Progenitor cell of endocrine pancreas (in vitro differentiated cells): ENCODE results near the gene PDXP. TPM values are rescaled to one million over a fixed set of nuclear protein-coding genes. Genes with fewer than 3 reads are reported as not detected.

ENCODE experiments used
- DNase-seq: peaks from one replicate; pipeline ENCODE4 v3.0.0; 2021; ENCODE audit warnings: low spot score; ENCODE audit not compliant: unreplicated experiment
- H3K27ac Mint-ChIP-seq: 2 replicates; pipeline ENCODE4 v1.8.0; 2021; ENCODE audit warnings: mild to moderate bottlenecking, moderate library complexity, mixed read lengths
- H3K27me3 Mint-ChIP-seq: 2 replicates; pipeline ENCODE4 v1.8.0; 2021; ENCODE audit warnings: mixed read lengths
- H3K36me3 Mint-ChIP-seq: 2 replicates; pipeline ENCODE4 v1.8.0; 2022; ENCODE audit warnings: mixed read lengths; ENCODE audit not compliant: insufficient read depth
- H3K4me1 Mint-ChIP-seq: 2 replicates; pipeline ENCODE4 v1.8.0; 2021; ENCODE audit warnings: low read depth, mixed read lengths
- H3K4me3 Mint-ChIP-seq: 2 replicates; pipeline ENCODE4 v1.8.0; 2021; ENCODE audit warnings: low read depth, mild to moderate bottlenecking, moderate library complexity, mixed read lengths
- H3K9me3 Mint-ChIP-seq: 2 replicates; pipeline ENCODE4 v1.8.0; 2021; ENCODE audit warnings: low read depth, mixed read lengths
- total RNA-seq: library from RNA; stranded (reverse); gene quantifications from 2 replicates; pipeline ENCODE4 v1.2.1, GENCODE V29; 2021
- TF ChIP-seq, protein P1 (sequence below): fragments of 200-600 bp; sonication (generic); IDR thresholded peaks from one replicate; pipeline ENCODE4 v1.5.0; 2021; ENCODE audit warnings: antibody characterized with exemption, mild to moderate bottlenecking; ENCODE audit not compliant: unreplicated experiment

PDXP gene
- total RNA-seq, 1 donor from 2014 or later: 17.7 TPM

DNA sequence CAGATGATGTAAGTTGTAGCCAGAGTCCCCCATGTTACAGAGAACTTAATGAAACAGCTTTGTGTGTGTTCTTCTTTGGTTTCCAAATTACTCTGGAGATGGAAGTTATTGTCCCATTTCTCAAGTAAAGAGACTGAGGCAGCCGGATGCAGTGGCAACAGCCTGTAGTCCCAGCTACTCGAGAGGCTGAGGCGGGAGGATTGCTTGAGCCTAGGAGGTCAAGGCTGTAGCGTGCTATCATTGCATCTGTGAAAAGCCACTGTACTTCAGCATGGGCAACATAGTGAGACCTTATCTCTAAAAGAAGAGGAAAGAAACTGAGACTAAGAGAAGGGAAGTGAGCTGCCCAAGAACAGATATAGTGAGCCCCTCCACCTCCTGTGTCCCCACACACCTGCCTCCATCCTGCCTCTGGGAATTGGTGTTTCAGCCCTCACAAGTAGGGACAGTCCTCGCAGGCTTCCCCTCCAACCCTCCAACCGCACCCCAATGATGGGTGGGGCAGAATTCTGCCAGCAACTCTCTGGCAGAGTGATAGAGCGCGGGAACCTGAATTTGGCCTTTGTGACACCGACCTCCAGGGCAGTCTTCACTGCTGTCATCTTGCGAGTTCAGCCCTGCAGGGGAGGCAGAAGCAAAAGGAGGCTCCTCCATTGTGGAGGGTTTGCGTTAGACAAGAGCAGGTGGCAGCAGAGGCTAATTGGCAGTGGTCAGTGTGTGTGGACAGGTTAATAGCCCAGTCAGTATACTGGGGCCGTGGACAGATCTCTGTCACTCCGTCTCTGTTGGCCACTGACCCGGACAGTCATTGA is 1.6 kb downstream of the PDXP start:
- no peaks in the 10 kb centered on the region for H3K36me3 Mint-ChIP-seq
- TF ChIP-seq, protein P1, sequence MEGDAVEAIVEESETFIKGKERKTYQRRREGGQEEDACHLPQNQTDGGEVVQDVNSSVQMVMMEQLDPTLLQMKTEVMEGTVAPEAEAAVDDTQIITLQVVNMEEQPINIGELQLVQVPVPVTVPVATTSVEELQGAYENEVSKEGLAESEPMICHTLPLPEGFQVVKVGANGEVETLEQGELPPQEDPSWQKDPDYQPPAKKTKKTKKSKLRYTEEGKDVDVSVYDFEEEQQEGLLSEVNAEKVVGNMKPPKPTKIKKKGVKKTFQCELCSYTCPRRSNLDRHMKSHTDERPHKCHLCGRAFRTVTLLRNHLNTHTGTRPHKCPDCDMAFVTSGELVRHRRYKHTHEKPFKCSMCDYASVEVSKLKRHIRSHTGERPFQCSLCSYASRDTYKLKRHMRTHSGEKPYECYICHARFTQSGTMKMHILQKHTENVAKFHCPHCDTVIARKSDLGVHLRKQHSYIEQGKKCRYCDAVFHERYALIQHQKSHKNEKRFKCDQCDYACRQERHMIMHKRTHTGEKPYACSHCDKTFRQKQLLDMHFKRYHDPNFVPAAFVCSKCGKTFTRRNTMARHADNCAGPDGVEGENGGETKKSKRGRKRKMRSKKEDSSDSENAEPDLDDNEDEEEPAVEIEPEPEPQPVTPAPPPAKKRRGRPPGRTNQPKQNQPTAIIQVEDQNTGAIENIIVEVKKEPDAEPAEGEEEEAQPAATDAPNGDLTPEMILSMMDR: no peak
- no peak for DNase-seq
- H3K27ac Mint-ChIP-seq: peak overlapping the region; percentile 77
- H3K27me3 Mint-ChIP-seq: no peaks in the 10 kb centered on the region
- peak overlapping the region; percentile 76 for H3K4me3 Mint-ChIP-seq
- no peaks in the 10 kb centered on the region for H3K9me3 Mint-ChIP-seq
- peaks cover 26% of the 10 kb centered on the region for H3K4me1 Mint-ChIP-seq

DNA sequence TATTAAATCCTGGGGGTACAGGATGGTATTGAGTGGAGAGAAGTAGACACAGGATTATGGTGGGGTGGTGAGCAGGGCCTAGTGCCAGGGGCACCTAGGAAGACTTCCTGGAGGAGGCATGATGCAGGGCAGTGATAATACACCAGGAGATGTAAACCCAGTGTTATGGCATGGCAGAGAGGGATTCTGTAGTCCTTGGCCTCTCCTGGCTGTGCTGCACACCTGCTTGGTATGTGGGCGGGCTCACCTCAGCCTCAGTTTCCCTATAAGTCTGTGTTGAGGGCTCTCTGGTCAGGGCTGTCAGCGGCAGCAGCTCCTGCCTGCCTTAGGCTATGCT is 2.2 kb downstream of the PDXP start:
- H3K27ac Mint-ChIP-seq: peak overlapping the region; percentile 77
- peaks cover 26% of the 10 kb centered on the region for H3K4me1 Mint-ChIP-seq
- H3K9me3 Mint-ChIP-seq: no peaks in the 10 kb centered on the region
- TF ChIP-seq, protein P1: no peak
- H3K36me3 Mint-ChIP-seq: no peaks in the 10 kb centered on the region
- DNase-seq: no peak
- H3K27me3 Mint-ChIP-seq: no peaks in the 10 kb centered on the region
- H3K4me3 Mint-ChIP-seq: peak overlapping the region; percentile 35

DNA sequence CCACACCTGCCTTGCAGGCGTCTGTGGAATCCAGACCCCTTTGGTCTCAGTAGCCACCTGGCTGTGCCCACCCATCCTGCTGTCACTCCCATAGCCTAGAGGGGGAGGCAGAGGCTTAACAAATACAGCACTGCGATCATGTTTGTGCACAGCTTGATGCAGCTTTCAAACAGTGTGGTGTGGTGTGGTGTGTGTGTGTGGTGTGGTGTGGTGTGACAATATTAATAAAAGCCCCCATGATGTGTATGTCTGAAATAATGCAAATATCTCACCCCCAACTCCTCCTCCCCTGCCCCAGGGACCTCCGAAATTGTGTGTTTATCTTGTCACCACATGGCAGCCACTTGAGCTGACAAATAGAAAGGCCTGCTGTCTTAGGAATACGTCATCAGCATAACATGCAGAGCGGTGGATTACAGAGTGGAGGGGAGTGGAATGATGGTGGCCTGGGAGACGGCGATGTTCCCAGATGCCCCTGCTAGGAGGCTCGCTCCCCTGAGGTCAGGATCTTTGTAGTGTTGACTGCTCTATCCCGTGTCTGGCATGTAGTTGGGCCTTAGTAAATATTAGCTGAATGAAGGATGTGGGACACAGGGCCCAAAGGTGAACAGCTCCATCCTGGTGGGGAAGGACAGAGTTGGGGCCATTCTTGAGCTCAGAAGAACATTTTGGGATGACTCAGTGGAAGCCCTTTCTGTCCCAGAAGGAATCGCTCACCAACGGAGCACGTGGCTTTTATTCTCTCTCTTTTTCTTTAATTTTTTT is 2.8 kb downstream of the PDXP start:
- no peaks in the 10 kb centered on the region for H3K36me3 Mint-ChIP-seq
- H3K9me3 Mint-ChIP-seq: no peaks in the 10 kb centered on the region
- DNase-seq: no peak
- TF ChIP-seq, protein P1: peak; percentile 32
- H3K27me3 Mint-ChIP-seq: no peaks in the 10 kb centered on the region
- H3K27ac Mint-ChIP-seq: peak overlapping the region; percentile 89
- H3K4me3 Mint-ChIP-seq: peak overlapping the region; percentile 47
- H3K4me1 Mint-ChIP-seq: peaks cover 26% of the 10 kb centered on the region

DNA sequence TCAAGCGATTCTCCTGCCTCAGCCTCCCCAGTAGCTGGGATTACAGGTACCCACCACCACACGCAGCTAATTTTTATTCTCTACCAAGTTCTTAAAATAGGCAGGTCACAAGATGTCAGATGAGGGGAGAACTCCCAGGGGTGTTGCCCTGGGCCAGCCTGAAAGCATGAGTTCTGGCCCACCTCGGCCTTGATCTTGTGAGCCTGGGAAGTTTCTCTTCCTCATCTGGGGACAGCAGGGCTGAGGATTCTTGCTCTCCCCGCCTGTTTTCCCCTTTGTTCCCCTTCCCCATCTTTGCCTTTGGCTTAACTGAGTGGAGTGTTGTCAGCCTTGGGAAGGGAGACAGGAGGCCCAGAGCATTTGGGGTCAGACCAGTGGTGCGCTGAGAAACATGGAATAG is 3.5 kb downstream of the PDXP start:
- Mint-ChIP-seq H3K27me3 (no peaks in the 10 kb centered on the region), H3K36me3 (peaks cover 5% of the 10 kb centered on the region), H3K9me3 (no peaks in the 10 kb centered on the region), H3K4me3 (no peak overlapping the region), H3K27ac (no peak overlapping the region), H3K4me1 (peaks cover 26% of the 10 kb centered on the region)
- TF ChIP-seq, protein P1: no peak
- no peak for DNase-seq

DNA sequence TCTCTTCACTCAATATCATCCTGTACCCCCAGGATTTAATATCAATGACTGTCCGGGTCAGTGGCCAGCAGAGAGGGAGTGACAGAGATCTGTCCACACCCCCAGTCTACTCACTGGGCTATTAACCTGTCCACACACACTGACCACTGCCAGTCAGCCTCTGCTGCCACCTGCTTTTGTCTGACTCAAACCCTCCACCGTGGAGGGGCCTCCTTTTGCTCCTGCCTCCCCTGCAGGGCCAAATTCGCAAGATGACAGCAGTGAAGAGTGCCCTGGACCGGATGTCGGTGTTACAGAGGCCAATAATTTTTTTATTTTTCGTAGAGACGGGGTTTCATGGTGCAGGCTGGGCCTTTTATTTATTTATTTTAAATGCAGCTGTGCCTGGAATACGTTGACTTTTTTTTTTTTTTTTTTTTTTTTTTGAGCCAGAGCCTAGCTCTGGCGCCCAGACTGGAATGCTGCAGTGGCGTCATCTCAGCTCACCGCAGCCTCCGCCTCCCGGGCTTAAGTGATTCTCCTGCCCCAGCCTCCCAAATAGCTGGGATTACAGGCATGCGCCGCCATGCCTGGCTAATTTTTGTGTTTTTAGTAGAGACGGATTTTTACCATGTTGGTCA is 5.1 kb downstream of the PDXP start:
- TF ChIP-seq, protein P1: no peak
- peaks cover 20% of the 10 kb centered on the region for H3K4me1 Mint-ChIP-seq

More for the DNA sequence above, 5.1 kb downstream of the PDXP start:
- no peaks in the 10 kb centered on the region for H3K27me3 Mint-ChIP-seq
- no peaks in the 10 kb centered on the region for H3K9me3 Mint-ChIP-seq
- H3K4me3 Mint-ChIP-seq: no peak overlapping the region
- no peak for DNase-seq
- peak overlapping the region; percentile 49 for H3K27ac Mint-ChIP-seq
- H3K36me3 Mint-ChIP-seq: peaks cover 5% of the 10 kb centered on the region
